Superior temporal gyrus (tissue), 1 donor: ENCODE data around the gene TGFA.
A peak's percentile ranks its signal among the peaks of the same experiment; 100 is the strongest.

Source experiments
- DNase-seq: peaks from one replicate; pipeline ENCODE4 v3.0.0-alpha.2; 2016; ENCODE audit errors: extremely low spot score

The TGFA gene

GRCh38 chr2:70553584-70554337 is at the start of gene TGFA:
TGFA (minus strand) TSS chr2:70553826; CDS start chr2:70553767, 59 bp downstream.
- peak; percentile 75 for DNase-seq

DNA sequence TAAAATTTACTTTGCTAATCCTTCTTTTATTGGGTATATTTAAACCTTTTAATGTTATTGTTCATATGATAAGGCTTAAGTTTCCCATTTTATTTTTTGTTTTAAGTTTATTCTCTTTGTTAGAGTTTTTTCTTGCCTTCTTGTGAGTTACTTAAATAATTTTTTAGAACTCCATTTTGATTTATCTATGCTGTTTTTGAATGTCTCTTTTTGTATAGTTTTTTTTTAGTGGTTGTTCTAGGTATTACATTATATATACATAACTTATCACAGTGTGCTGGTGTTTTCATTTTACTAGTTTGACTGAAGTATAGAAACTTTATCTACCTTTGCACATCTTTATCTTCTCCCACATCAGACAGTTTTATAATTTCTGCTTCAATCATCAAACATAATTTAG is 49.4 kb upstream of the TGFA start:
- no peak for DNase-seq

DNA sequence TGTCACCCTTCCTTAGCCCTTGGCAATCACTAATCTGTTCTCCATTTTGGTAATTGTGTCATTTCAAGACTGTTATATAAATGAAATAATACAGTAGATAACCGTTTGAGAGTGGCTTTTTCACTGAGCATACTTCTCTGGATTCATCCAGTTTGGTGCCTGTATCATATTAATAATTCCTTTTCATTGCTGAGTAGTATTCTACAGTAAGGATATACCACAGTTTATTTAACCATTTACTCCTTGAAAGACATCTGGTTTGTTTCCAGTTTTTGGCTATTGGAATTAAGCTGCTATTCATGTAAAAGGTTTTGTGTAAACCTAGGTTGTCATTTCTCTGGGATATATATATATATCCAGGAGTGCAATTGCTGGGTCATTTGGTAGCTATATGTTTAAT is 44.6 kb upstream of the TGFA start:
- DNase-seq, result no peak

DNA sequence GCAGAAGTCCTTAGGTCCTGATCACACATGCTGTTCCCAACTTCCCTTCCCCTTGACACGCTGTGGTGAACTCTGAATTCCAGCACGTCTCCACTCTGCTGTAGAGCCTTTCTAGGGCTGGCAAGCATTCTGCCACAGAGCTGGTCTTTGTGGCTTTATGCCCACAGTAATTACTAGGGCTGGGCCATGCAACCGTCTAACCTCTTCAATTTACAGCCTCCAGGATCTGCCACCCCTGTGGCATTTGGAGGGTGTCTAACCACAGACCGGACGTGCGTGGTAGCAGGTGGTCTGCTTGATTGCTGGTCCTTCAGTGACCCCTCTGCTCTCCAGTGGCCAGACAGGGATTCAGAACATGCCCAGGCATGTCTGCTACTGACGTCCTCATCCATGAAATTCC is 43.1 kb upstream of the TGFA start:
- no peak for DNase-seq

DNA sequence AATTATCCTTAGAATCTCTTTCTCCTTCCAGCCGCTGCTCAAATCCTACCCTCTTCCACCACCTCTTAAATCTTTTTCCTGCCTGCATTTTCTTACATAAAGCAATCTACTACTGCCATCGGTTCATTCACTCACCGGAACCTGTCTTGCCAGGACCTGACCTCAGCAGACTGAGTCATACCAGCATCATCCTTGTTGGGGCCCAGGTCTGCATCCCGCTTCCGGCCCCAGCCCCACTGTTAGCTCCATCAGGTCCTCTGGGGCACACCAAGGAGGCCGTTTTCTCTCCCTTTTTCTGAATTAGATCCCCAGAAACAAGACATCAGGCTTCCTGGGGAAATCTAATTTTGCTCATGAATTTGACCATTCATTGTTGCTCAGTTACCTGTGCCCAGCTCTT is 42.7 kb upstream of the TGFA start:
- no peak for DNase-seq

DNA sequence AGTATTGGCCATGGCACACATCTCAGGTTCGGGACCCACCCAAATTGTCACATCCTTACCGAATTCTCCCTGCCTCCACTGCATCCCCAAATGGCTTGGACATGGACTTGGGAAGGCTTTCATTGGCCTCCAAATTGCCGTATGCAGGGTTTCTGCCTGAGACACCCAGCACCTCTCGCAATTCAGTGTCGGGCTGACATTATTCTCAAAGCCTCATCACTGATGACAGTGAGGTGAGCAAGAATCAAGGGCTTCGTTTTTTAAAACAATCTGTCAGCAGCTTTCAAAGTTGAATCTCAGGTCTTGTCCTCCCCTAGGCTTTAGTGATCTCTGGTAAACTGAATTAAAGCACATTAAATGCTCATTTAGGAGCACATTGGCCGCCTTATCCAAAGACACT is 29.5 kb upstream of the TGFA start:
- DNase-seq, result no peak

DNA sequence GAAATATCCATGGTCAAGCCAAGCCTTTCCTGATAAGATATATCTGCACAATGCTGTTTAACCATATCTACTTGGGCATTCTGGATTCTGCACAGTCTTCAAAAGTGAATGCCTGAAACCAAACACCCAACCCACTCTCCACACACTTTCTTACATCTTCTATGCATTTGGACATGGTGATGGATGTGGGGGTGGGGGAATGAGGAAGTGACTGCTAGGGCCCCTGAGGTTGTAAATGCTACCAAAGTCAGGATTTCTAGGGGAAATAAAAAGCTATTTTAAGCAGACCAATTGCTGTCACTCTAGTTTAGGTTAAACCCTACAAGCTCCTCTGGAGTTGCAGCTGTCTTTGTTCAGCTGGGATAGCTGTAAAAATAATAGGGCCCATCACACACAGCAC is 26.7 kb upstream of the TGFA start:
- DNase-seq, result no peak

DNA sequence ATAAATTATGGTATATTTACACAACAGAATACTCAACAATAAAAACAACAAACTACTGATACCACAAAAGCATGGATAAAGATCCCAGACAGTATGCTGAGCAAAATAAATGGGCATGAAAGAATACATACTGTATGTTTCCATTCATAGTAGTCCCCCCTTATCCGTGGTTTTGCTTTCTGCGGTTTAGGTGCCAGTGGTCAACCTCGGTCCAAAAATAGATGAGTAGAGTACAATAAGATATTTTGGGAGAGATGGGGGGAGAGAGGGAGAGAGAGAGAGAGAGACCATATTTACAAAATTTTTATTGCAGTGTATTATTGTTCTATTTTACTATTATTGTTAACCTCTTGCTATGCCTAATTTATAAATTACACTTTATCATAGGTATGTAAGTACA is 21.0 kb upstream of the TGFA start:
- no peak for DNase-seq

GRCh38 chr2:70574109-70574508 is 20.5 kb upstream of the TGFA start:
- no peak for DNase-seq

- no peak for DNase-seq
Measured at GRCh38 chr2:70570041-70570661, 16.5 kb upstream of the TGFA start.

DNA sequence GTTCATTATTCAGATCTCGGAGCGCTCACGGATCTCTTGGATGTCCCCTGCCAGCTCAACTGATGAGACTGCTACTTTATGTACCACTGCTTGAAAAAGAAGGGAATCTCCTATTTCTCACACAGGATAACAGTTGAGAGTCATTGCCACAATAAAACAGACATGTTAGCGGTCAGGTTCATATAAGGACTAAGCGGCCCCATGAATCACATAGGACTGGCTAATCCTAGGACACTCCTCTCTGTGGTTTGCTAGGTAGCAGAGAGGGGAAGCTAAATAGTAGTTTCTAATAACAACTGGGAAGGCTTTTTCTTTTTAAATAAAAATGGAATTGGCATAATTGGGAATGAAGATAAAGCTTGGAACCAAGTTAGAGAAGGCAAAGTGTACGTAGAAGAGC is 15.9 kb upstream of the TGFA start:
- no peak for DNase-seq

- DNase-seq, result no peak
Measured at GRCh38 chr2:70566906-70567305, 13.3 kb upstream of the TGFA start.

DNA sequence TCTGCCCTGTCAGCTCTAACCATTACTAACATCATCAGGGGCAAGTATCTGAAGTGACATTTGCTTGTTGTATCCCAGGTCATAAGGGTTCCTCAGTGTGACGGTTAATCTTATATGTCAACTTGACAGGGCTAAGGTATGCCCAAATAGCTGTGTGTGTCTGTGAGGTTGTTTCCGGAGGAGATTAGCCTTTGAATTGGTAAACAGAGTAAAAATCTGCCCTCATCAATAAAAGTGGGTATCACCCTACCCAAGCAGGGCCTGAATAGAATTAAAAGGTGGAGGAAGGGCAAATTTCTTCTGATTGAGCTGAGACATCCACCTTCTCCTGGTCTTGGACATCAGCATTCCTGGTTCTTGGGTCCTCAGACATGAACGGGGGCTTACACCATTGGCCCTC is 12.8 kb upstream of the TGFA start:
- no peak for DNase-seq

DNA sequence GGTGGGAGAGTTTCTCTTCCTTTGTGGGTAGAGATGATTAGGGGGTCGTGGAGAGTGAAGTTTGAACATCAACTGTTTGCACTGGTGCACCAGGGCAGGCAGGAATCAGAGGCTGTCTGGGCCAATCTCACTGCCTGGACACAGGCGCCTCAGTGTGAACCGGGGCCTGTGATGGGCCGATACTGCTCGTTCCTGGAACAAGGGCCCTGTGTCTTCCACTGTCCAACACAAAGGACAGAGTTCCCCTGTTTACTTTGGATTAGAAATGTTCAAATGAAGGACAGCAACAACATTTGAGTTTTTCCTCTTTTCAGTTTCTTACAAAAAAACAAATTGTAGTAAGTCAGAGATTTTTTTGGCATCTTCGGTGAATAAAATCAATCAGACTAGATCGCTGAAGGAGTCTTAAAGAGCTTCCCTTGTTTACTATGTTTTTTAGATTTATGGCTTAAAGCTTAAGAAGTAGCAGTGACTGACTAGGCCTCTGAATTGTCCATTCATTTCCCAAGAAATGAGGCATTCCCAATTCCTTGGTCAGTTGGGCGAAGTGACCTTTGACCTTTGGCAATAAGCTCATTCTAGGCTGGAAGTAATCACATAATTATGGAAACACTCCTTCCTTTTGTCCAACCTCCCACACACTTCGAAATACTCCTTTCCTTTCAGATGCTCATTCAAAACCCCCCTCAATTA is 11.6 kb upstream of the TGFA start:
- DNase-seq, result peak; percentile 91

DNA sequence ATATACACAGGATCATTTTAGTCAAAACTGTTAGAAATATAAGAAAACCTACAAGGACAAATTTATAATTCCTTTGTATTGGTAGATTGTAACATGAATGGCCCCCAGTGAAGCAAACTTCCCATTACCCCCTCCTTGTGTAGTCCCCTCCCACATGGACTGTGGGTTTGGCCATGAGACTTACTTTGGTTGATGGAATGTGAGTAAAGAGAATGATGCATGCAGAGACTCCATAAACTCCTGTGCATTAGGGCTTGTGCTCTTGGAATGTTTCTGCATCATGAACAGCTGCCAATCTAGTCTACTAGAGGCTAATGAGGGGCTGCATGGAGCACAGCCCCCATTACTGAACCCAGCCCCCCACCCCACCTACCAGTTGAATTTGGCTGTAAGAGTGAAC is 8.3 kb upstream of the TGFA start:
- DNase-seq, result no peak

DNA sequence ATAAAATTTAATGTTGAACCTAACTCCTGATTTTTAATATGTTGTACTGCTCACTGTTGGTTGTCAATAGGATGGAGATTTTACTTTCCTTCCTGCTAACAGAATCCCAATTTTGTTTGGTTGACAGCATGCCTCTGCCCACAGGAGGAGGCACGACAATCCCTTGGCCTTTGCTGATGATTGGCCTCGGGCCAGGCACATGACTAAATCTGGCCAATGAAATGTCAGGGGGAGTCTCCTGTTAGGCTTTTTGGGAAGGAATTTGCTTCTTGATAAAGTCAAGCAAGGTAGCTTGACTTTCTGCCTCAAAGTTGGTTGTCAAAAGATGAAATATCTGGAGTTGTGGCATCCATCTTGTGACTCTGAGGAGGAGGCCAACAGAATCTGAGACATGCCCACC is 6.8 kb upstream of the TGFA start:
- DNase-seq, result no peak

GRCh38 chr2:70560040-70560439 is 6.4 kb upstream of the TGFA start:
- DNase-seq, result no peak

- no peak for DNase-seq
Measured at GRCh38 chr2:70558195-70558808, 4.7 kb upstream of the TGFA start.

- DNase-seq, result peak; percentile 82
Measured at GRCh38 chr2:70557171-70557838, 3.7 kb upstream of the TGFA start.

DNA sequence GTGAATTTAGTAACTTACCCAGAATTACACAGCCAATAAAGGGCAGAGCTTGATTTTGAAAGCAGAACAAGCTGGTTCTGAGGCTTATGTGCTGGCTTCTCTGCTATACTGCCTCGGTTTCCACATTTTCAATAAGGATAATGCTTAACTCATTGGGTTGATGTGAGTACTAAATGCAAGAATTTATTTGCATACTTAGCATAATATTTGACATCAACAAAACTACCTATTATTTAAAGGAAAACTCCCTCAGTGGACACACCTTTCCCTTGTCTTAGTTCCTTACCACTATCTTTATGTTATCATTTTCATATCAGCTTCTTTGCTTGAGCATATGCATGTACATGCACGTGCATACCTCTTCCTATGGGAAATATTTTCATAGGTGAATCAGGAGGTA is 3.0 kb upstream of the TGFA start:
- DNase-seq, result no peak

DNA sequence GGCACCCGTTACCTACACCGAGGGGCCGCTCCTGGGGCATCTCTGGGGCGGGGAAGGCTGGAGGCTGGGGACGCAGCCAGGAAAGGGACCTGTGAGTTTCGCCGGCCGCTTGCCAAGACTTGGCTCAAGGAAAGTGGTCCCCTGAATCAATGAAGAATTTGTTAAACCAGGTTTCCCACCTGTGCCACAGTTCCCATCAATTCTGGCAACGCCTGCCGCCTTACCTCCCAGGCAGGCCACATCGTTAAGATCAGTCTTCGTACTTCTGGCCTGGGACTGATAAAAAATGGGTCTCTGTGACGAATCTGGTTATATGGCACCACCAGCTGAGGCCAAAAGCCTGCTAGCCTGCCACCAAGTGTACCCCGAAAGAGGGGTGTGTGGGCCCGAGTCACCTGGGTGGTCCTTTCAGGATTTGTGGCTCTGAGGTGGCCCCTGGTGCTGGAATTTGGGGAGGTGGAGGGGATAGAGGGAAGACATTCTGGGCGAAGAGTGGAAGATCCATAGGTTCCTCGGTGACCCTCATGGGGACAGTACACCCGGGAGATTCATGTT is 789 bp upstream of the TGFA start:
- no peak for DNase-seq

DNA sequence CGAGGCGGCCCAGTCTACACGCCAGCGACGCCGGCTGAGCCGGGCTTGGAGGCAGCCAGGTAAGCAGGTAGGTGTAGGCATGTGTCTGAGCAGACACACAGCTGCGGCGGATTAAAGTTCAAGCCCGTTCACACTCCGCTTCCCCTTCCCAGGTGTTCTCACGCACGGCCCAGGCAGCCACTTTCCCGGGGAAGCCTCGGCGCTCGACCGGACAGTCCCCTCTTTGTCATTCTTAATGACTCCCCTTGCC is 367 bp downstream of the TGFA start:
- no peak for DNase-seq
